A204.1 (cell line): Measurements from ENCODE around the gene ANKS4B.
"Not testable (repeated sequence)": the region's sequence is repeated elsewhere in the genome, so short reads cannot be mapped to it uniquely, and the experiment has no call there.

ENCODE experiments used
- FAIRE-seq: peaks from 2 replicates; lab custom pipeline; 2012; peaks lifted over from hg19 to GRCh38; lab: Jason Lieb, UNC

Gene ANKS4B

DNA sequence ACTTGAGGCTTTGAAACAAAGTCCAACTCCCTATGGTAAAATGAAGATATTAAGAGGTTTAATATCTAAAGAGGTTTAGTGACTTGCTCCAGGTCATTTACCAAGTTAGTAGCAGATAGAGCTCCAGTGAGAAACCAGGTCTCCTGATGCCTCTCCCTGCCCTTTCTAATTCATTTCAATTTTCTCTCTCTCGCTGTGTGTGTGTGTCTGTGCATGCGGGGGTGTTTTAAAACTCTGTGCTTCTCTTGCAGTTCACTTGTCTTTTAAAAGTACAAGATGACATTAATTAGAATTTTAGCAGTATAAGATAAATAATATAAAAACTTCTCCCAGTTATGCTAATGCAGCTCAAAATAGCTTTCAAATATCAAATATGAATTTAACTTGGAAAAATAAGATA, 13.9 kb upstream of the ANKS4B start:
- FAIRE-seq = no peak

DNA sequence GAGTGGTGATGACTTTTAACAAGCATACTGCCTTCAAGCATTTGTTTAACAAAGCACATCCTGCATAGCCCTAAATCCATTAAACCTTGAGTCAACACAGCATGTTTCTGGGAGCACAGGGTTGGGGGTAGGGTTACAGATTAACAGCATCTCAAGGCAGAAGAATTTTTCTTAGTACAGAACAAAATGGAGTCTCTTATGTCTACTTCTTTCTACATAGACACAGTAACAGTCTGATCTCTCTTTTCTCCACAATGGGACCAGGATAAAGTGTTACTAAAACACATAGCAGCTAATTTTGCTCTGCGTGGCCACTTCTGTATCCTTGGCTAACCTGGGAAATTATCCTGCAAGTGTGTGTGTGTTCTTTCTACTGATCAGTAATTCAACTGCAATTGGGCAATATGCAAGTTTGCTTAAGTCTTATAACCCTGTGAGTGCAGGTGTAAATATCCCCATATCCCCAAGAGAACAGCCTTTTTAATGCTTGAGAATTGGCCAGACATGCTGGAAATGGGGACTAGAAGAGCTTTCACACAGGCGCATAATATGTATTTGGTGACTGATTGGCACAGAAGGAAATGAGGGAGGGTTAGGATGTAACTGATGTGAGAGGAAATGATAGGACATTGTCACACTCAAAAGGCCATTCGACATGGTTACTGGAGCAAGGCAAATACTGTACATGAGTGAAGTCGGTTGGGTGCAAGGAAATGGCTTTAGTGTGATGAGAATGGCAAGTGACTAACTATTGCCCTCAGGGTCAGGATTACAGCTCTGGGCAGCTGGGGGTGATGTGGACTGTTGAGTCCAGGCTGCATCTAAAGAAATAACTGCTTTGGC, 10.8 kb upstream of the ANKS4B start:
- no peak for FAIRE-seq

DNA sequence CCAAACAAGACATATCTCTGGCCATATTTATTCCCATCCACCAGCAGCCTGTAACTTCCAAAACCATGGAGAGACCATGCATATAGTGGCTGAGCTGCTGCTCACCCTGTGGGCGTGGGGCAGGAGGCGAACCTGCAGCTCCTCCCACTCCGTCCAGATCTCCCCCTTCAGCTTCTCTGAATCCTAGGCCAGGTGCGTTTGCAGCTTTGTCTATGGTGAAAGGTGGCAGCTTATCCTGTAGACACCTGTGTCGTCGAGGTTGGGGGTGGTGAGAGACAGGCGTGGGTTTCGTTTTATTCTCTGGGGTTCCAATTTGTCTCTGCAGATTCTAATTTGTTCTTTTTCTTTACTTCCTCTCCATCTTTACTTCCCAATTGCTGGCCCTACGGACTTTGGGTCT, 9.7 kb upstream of the ANKS4B start:
- FAIRE-seq = no peak

GRCh38 chr16:21224800-21225199, 8.7 kb upstream of the ANKS4B start:
- FAIRE-seq = no peak

- no peak for FAIRE-seq
Observed at GRCh38 chr16:21226749-21227148, 6.8 kb upstream of the ANKS4B start.

- no peak for FAIRE-seq
Observed at GRCh38 chr16:21227866-21228265, 5.6 kb upstream of the ANKS4B start.

DNA sequence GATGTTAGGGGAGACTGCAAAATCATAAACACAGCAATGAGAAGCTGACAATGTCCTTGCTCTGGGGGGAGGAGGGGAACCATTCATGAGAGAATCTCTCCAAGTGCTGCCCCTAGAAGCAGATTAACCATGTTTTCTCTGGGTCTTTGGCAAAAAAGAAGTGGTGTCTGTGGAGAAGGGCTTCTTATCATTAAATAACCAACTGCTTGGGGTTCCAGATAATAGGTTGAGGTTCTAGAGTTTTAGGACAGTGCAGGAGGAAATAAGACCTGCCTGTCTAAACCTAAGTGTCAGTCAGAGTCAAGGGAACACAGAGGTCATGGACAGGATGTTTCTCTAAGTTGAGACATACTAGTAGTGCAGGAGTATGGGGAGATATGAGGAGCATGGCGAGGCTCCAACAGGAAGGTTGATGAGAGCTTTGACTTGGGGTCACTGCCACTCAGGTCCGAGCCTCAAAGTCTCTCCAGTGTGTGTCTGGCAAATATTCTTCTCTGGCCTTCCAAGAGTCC, 5.1 kb upstream of the ANKS4B start:
- no peak for FAIRE-seq

DNA sequence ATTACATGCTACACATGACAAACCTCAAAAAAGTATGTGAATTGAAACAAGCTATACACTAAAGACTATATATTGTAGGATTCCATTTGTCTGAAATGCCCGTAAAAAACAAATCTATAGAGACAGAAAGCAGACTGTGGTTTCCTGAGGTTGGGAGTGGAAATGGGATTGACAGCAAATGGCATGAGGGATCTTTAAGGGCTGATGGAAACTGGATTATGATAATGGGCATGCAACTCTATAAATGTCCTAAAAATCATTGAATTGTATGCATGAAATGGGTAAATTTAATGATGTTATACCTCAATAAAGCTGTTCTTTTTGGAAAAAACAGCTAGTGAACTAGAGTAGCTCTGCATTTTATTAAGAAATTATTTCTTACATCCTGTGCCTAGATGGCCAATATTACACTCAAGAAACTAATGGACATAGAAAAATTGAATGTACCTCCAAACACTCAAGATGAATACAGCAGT, 416 bp upstream of the ANKS4B start:
- no peak for FAIRE-seq

DNA sequence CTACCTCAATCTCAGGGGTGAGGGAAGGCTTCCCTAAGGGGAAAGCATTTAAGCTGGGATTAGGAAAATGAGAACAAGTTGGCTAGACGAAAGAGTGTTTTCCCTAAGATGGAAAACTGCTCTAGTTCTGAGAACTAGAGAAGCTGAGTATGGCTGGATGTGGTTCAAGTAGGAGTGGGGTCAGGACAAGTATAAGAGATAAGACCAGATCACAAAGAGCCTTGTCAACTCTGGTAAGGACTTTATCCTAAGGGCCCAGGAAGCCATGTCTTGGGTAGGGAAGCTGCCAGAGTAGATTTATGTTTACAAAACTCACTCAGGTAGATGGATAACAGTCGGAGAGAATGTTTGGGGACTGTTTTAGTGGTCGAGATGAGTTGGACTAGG, 1.7 kb downstream of the ANKS4B start:
- FAIRE-seq = no peak

DNA sequence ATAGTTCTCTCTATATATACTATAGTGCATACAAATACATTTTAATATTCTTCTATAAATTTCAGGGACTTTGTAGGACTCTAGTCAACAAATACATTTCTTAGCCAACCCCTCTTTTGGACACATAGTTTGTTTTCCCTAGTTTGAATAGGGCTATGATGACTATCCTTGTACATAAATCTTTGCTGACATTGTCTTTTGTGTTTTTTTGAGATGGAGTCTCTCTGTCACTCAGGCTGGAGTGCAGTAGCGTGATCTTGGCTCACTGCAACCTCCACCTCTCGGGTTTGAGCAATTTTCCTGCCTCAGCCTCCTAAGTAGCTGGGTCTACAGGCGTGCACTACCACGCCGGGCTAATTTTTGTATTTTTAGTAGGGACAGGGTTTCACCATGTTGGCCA, 3.3 kb downstream of the ANKS4B start:
- no peak for FAIRE-seq

GRCh38 chr16:21239646-21240045, 6.1 kb downstream of the ANKS4B start:
- FAIRE-seq = no peak

- no peak for FAIRE-seq
Observed at GRCh38 chr16:21242756-21243155, 9.3 kb downstream of the ANKS4B start.

- no peak for FAIRE-seq
Observed at GRCh38 chr16:21244518-21245215, 11.2 kb downstream of the ANKS4B start.

DNA sequence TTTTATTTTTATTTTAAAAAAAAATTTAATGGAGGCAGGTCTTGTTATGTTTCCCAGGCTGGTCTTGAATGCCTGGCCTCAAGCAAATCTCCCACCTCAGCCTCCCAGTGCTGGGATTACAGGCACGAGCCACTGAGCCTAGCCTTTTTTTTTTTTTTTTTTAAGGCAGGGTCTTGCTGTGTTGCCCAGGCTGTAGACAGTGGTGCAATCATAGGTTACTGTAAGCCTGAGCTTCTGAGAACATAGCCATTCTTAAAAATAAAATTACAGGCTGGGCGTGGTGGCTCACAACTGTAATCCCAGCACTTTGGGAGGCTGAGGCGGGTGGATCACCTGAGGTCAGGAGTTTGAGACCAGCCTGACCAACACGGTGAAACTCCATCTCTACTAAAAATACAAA, 14.7 kb downstream of the ANKS4B start:
- not testable (repeated sequence) for FAIRE-seq

DNA sequence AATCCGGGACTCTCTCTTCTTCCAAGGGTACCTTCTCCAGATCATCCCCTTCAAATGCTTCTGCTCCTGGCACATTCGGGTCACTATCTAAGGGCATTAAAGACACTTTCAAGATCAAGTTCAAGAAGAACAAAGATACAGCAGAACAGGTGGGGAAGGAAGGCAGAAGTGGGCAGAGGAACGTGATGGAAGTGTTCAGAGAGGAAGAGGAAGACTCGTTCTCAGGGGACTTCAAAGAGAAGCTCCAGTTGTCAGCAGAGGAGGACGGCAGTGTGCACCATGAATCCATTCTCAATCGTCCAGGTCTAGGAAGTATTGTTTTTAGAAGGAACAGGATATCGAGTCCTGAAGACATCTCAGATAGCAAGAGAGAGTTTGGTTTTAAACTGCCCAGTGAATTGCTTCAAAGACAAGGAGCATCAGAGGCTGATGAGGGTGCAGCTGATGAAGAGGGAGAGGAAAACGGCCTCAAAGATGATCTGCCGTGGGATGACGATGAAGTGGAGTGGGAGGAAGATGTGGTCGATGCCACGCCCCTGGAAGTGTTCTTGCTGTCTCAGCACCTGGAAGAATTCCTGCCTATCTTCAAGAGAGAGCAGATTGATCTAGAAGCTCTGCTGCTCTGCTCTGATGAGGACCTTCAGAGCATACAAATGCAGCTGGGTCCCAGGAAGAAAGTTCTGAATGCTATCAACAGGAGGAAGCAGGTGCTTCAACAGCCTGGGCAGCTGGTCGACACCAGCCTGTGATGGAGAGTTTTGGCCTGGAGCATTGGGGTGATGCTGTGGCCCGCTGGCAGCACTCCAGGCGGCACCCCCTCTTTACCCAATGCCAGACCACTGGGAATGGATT, 16.8 kb downstream of the ANKS4B start:
- no peak for FAIRE-seq

DNA sequence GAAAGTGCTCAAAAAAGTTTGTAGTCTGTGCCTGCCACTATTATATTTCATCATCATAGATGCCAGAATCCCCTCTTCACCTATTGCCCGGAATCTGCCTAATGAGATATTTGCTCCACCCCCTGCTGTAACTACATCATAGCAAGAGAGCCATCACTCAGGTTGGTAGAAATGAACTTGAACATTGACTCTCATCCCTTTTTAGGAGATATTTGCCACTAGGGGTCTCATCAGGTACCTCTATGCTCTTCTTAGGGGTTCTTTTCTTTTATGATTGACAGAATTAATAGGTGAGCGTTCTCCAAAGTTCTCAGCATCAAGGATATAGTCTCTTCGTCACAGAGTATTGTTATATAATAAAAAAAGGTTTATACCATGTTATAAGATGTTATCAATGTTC, 20.0 kb downstream of the ANKS4B start:
- FAIRE-seq = no peak

- no peak for FAIRE-seq
Observed at GRCh38 chr16:21256636-21257035, 23.1 kb downstream of the ANKS4B start.

- FAIRE-seq = no peak
Observed at GRCh38 chr16:21257284-21257683, 23.8 kb downstream of the ANKS4B start.

- FAIRE-seq = no peak
Observed at GRCh38 chr16:21260870-21261791, 27.6 kb downstream of the ANKS4B start.

- FAIRE-seq = no peak
Observed at GRCh38 chr16:21262779-21263639, 29.5 kb downstream of the ANKS4B start.
